IMR-90 (cell line): ENCODE data around the gene UXS1. TPM values are rescaled to one million over a fixed set of nuclear protein-coding genes. Genes with fewer than 3 reads are reported as not detected.

Experiments
- ATAC-seq: fragments of 200-7000 bp; cut with Tn5 transposase; 2 replicates; pipeline ENCODE4 v1.9.1; 2020; ENCODE audit warnings: low read depth, mild to moderate bottlenecking, moderate library complexity
- BruUV-seq: library from RNA; stranded (reverse); fragments of 400-500 nt; replicated peaks from 2 replicates; lab custom pipeline; 2021; lab: Mats Ljungman, UMichigan
- CTCF ChIA-PET: fragments of 300-600 bp; formaldehyde crosslinking; extraction: SDS; loops from one replicate; lab custom pipeline; 2021; ENCODE audit warnings: antibody characterized with exemption; lab: Yijun Ruan, JAX
- POLR2A ChIA-PET: fragments of 300-600 bp; sonication (Branson Sonifier 250); formaldehyde crosslinking; loops from one replicate; lab custom pipeline; 2022; ENCODE audit warnings: antibody characterized with exemption; ENCODE audit not compliant: unreplicated experiment; lab: Charles Lee
- DNase-seq: peaks from one replicate; pipeline ENCODE4 v3.0.0; 2013
- H2AFZ ChIP-seq: replicated peaks from 2 replicates; pipeline ENCODE3; 2013; ENCODE audit warnings: low read length, mild to moderate bottlenecking; ENCODE audit not compliant: poor library complexity
- H2AK5ac ChIP-seq: 2 replicates; pipeline ENCODE4 v1.6.1; 2013; ENCODE audit warnings: low read depth, low read length, inconsistent platforms
- H2AK9ac ChIP-seq: replicated peaks from 2 replicates; pipeline ENCODE3; 2013; ENCODE audit warnings: mild to moderate bottlenecking, low read depth, low read length, moderate library complexity; ENCODE audit not compliant: poor library complexity
- H2BK120ac ChIP-seq: 2 replicates; pipeline ENCODE4 v1.6.1; 2013; ENCODE audit warnings: low read depth, low read length, inconsistent platforms
- H2BK15ac ChIP-seq: 3 replicates; pipeline ENCODE4 v1.6.1; 2013; ENCODE audit warnings: low read depth, low read length, inconsistent platforms
- H2BK20ac ChIP-seq: 2 replicates; pipeline ENCODE4 v1.6.1; 2013; ENCODE audit warnings: low read depth, mild to moderate bottlenecking, inconsistent platforms, low read length, moderate library complexity
- H2BK5ac ChIP-seq: 2 replicates; pipeline ENCODE4 v1.6.1; 2013; ENCODE audit warnings: mild to moderate bottlenecking, low read depth, low read length, inconsistent platforms; ENCODE audit not compliant: poor library complexity, severe bottlenecking
- H3K14ac ChIP-seq: replicated peaks from 2 replicates; pipeline ENCODE4 v1.6.1; 2013; ENCODE audit warnings: low read depth, low read length, inconsistent platforms
- H3K18ac ChIP-seq: 2 replicates; pipeline ENCODE4 v1.6.1; 2013; ENCODE audit warnings: low read depth, low read length, control low read depth
- H3K23ac ChIP-seq: 2 replicates; pipeline ENCODE4 v1.6.1; 2013; ENCODE audit warnings: low read depth, low read length, inconsistent platforms
- H3K27ac ChIP-seq: 2 replicates; pipeline ENCODE4 v1.5.1; 2013; ENCODE audit warnings: mild to moderate bottlenecking, control low read depth, low read length; ENCODE audit not compliant: insufficient read depth
- H3K27me3 ChIP-seq: 2 replicates; pipeline ENCODE4 v1.6.1; 2013; ENCODE audit warnings: low read length; ENCODE audit not compliant: control insufficient read depth, insufficient read depth
- H3K36me3 ChIP-seq: 2 replicates; pipeline ENCODE4 v1.6.1; 2013; ENCODE audit warnings: low read length, mixed read lengths; ENCODE audit not compliant: control insufficient read depth, insufficient read depth
- H3K4ac ChIP-seq: 2 replicates; pipeline ENCODE4 v1.6.1; 2013; ENCODE audit warnings: low read depth, low read length, inconsistent platforms
- H3K4me1 ChIP-seq: 2 replicates; pipeline ENCODE4 v1.6.1; 2013; ENCODE audit warnings: low read length, mixed read lengths; ENCODE audit not compliant: control insufficient read depth, insufficient read depth
- H3K4me2 ChIP-seq: 2 replicates; pipeline ENCODE4 v1.6.1; 2013; ENCODE audit warnings: low read depth, mild to moderate bottlenecking, control low read depth, low read length, moderate library complexity
- H3K4me3 ChIP-seq: 2 replicates; pipeline ENCODE4 v1.5.1; 2013; ENCODE audit warnings: low read depth, mild to moderate bottlenecking, control low read depth, low read length, moderate library complexity; ENCODE audit not compliant: insufficient read depth
- H3K56ac ChIP-seq: 2 replicates; pipeline ENCODE4 v1.6.1; 2013; ENCODE audit warnings: low read length, inconsistent platforms; ENCODE audit not compliant: insufficient read depth; ENCODE audit errors: extremely low read depth
- H3K79me1 ChIP-seq, 2 experiments: 2 replicates each; pipeline ENCODE4 v1.6.1; 2013; ENCODE audit warnings: low read length in 2 of 2, inconsistent platforms in 1 of 2, low read depth in 1 of 2
- H3K9ac ChIP-seq: 2 replicates; pipeline ENCODE4 v1.6.1; 2013; ENCODE audit warnings: low read depth, low read length, control low read depth
- H3K9me1 ChIP-seq: 2 replicates; pipeline ENCODE4 v1.6.1; 2013; ENCODE audit warnings: low read length, inconsistent platforms; ENCODE audit not compliant: insufficient read depth
- H3K9me3 ChIP-seq: 2 replicates; pipeline ENCODE4 v1.6.1; 2013; ENCODE audit warnings: low read length; ENCODE audit not compliant: control insufficient read depth, insufficient read depth
- H4K20me1 ChIP-seq: 2 replicates; pipeline ENCODE4 v1.6.1; 2013; ENCODE audit warnings: low read length, inconsistent platforms; ENCODE audit not compliant: insufficient read depth
- H4K5ac ChIP-seq: 2 replicates; pipeline ENCODE4 v1.6.1; 2013; ENCODE audit warnings: mild to moderate bottlenecking, low read depth, low read length, control low read depth
- H4K8ac ChIP-seq, 2 experiments: 2 replicates each; pipeline ENCODE4 v1.6.1; 2013; ENCODE audit warnings: low read depth in 2 of 2, low read length in 2 of 2, control low read depth in 1 of 2, inconsistent platforms in 1 of 2
- H4K91ac ChIP-seq: 2 replicates; pipeline ENCODE4 v1.6.1; 2013; ENCODE audit warnings: low read depth, low read length, inconsistent platforms; ENCODE audit not compliant: insufficient read depth
- BHLHE40 ChIP-seq: fragments of 150-350 bp; IDR thresholded peaks from 2 replicates; pipeline ENCODE4 v1.6.1; 2016; ENCODE audit warnings: mild to moderate bottlenecking, low read depth, low read length
- CHD1 ChIP-seq: IDR thresholded peaks from 2 replicates; pipeline ENCODE4 v1.6.1; 2012; ENCODE audit warnings: low read depth, low read length, improper control_type of control experiment
- CTCF ChIP-seq: conservative IDR thresholded peaks from 2 replicates; pipeline ENCODE4 v1.5.1; 2012; ENCODE audit warnings: mild to moderate bottlenecking, low read depth, low read length, improper control_type of control experiment
- MAFK ChIP-seq: IDR thresholded peaks from 2 replicates; pipeline ENCODE4 v1.6.1; 2012; ENCODE audit warnings: low read depth, low read length, improper control_type of control experiment
- MAZ ChIP-seq: IDR thresholded peaks from 2 replicates; pipeline ENCODE4 v1.6.1; 2012; ENCODE audit warnings: low read depth, mild to moderate bottlenecking, low read length, improper control_type of control experiment, moderate library complexity, borderline replicate concordance
- MXI1 ChIP-seq: IDR thresholded peaks from 2 replicates; pipeline ENCODE4 v1.6.1; 2012; ENCODE audit warnings: low read depth, mild to moderate bottlenecking, low read length, moderate library complexity, borderline replicate concordance
- RAD21 ChIP-seq: IDR thresholded peaks from 2 replicates; pipeline ENCODE4 v1.6.1; 2012; ENCODE audit warnings: low read length, improper control_type of control experiment
- RCOR1 ChIP-seq: IDR thresholded peaks from 2 replicates; pipeline ENCODE4 v1.6.1; 2012; ENCODE audit warnings: mild to moderate bottlenecking, low read length, improper control_type of control experiment; ENCODE audit not compliant: insufficient replicate concordance
- SMC3 ChIP-seq: fragments of 150-350 bp; IDR thresholded peaks from 2 replicates; pipeline ENCODE4 v1.6.1; 2016; ENCODE audit warnings: low read depth, mild to moderate bottlenecking, antibody characterized with exemption, low read length, moderate library complexity
- WGBS, 2 experiments: methylation state at CpG; one replicate each; pipeline versions ENCODE4 v1.1.5 to v1.1.7; 2013; ENCODE audit warnings: missing lambda C conversion rate in 2 of 2; ENCODE audit not compliant: insufficient read length in 1 of 2; ENCODE audit errors: extremely low coverage in 2 of 2; 5-methylcytosine and 5-hydroxymethylcytosine counted together
- dilution Hi-C: fragments of 300-500 bp; cut with HindIII; formaldehyde crosslinking; loops from one replicate; pipeline ENCODE4 v1.14.3; 2018; ENCODE audit warnings: low sequenced_read_pairs; ENCODE audit not compliant: unreplicated experiment
- in situ Hi-C: fragments of 300-500 bp; cut with MboI; formaldehyde crosslinking; loops from 3 replicates; pipeline ENCODE4 v1.14.3; 2019; ENCODE audit warnings: low sequenced_read_pairs, inconsistent platforms, mixed read lengths
- intact Hi-C: fragments of 100-400 bp; cut with micrococcal nuclease; formaldehyde crosslinking; loops from 2 replicates; pipeline ENCODE4 v1.10.0; 2022
- polyA plus RNA-seq, 3 experiments: library from polyadenylated mRNA; depleted of rRNA; stranded (reverse); fragments of >200 nt; gene quantifications; 2 replicates each; pipeline ENCODE4 v1.2.3, GENCODE V29; 2012; ENCODE audit warnings: low replicate concordance in 1 of 3
- total RNA-seq: library from RNA; depleted of rRNA; stranded (reverse); fragments of >200 nt; gene quantifications from 2 replicates; pipeline ENCODE4 v1.2.3, GENCODE V29; 2012

The UXS1 gene
- total and polyA plus RNA-seq, 2 of the 4 experiments (the other 2 are of a cell fraction), result 33.7 to 54.3 TPM

- no peaks in the 10 kb centered on the region for H4K20me1 ChIP-seq
- H3K27me3 ChIP-seq, result no peaks in the 10 kb centered on the region
- H3K27ac ChIP-seq, result no peak overlapping the region
- ATAC-seq (no peak), DNase-seq (no peak)
- ChIA-PET CTCF (no interaction called here), POLR2A (no interaction called here)
- H2BK20ac ChIP-seq, result no peak overlapping the region
- intact Hi-C loops, result loop anchor here (5.0 kb wide), 1 partner anchor 48 kb away; the partner anchor contains the start of gene UXS1
- H3K79me1 ChIP-seq, result peaks cover 0 to 6% of the 10 kb centered on the region in 2 experiments; a peak in 1 of 4 replicates
- no peak overlapping the region for H2BK15ac ChIP-seq
- H3K4me1 ChIP-seq, result peaks cover 13% of the 10 kb centered on the region
- dilution Hi-C loops, result no loop called here
- H2BK120ac ChIP-seq, result no peak overlapping the region
- no peak overlapping the region for H2BK5ac ChIP-seq
- no peak overlapping the region for H3K14ac ChIP-seq
- H3K9ac ChIP-seq, result no peak overlapping the region
- H2AK5ac ChIP-seq, result no peak overlapping the region; the same call in 1 of the 2 replicates
- no peak overlapping the region for H2AK9ac ChIP-seq
- no peak overlapping the region for H4K5ac ChIP-seq
- H4K8ac ChIP-seq, result no peak overlapping the region
- no peak overlapping the region for H3K56ac ChIP-seq
- peaks cover 5% of the 10 kb centered on the region for H3K36me3 ChIP-seq
- H3K4me3 ChIP-seq, result no peak overlapping the region
- H2AFZ ChIP-seq, result no peak overlapping the region
- no peaks in the 10 kb centered on the region for H3K9me3 ChIP-seq
- no peak overlapping the region for H3K23ac ChIP-seq
- in situ Hi-C loops, result no loop called here
- H3K4me2 ChIP-seq, result no peak overlapping the region
- WGBS, 2 experiments, result 77% methylated on average over 12 of the region's 21 CpGs; no CpG with 5 or more reads in 1 of the 2 experiments
- no peak overlapping the region for H4K91ac ChIP-seq
- no peak overlapping the region for H3K18ac ChIP-seq
- TF ChIP-seq RCOR1 (no peak), SMC3 (no peak), RAD21 (no peak), BHLHE40 (no peak), CTCF (no peak), MAZ (no peak), MXI1 (no peak), MAFK (no peak), CHD1 (no peak)
- BruUV-seq, result no TSS peak
- peaks cover 8% of the 10 kb centered on the region for H3K9me1 ChIP-seq
- peak overlapping the region; percentile 7; the same call in 1 of the 2 replicates for H3K4ac ChIP-seq
Measured at GRCh38 chr2:106144621-106145331, 49.3 kb downstream of the UXS1 start.
